Activated CD4-positive, alpha-beta T cell treated with anti-CD3 and anti-CD28 coated beads, Interleukin-2, amount 50 U/mL, for 48 hours (primary cell): ENCODE measurements around the gene STEEP1.
"Not testable (repeated sequence)": the region's sequence is repeated elsewhere in the genome, so short reads cannot be mapped to it uniquely, and the experiment has no call there.

ENCODE experiments used
- DNase-seq, 2 experiments: peaks; one replicate each; pipeline ENCODE4 v3.0.0-alpha.2; 2020

Gene STEEP1

DNA sequence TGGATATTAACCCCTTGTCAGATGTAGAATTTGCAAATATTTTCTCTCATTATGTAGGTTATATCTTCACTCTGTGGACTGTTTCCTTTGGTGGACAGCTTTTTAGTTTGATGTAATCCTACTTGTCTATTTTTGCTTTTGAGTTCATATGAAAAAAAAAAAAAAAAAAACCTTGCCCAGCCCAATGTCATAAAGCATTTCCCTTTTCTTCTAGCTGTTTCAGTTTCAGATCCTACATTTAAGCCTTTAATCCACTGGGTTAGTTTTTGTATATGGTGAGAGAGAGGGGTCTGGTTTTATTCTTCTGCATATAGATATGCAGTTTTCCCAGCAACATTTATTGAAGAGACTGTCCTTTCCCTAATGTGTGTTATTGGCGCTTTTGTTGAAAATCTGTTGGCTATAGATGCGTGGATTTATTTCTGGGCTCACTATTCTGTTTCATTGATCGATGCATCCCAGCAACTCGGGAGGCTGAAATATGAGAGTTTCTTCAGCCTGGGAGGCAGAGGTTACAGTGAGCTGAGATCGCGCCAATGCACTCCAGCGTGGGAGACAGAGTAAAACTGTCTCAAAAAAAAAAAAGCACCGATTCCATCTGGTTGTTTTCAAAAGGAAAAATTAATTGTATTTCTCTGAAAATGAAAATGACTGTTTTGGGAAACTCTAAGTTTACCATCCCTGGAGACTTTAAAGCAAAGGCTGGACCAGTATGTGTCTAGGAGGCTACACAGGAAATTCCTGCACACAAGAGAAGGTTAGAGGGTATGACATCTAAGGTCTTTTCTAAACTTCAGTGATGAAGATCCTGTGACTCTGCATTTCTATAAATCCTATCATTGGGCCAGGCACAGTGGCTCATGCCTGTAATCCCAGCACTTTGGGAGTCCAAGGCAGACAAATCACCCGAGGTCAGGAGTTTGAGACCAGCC is 35.6 kb downstream of the STEEP1 start:
- no peak for DNase-seq

DNA sequence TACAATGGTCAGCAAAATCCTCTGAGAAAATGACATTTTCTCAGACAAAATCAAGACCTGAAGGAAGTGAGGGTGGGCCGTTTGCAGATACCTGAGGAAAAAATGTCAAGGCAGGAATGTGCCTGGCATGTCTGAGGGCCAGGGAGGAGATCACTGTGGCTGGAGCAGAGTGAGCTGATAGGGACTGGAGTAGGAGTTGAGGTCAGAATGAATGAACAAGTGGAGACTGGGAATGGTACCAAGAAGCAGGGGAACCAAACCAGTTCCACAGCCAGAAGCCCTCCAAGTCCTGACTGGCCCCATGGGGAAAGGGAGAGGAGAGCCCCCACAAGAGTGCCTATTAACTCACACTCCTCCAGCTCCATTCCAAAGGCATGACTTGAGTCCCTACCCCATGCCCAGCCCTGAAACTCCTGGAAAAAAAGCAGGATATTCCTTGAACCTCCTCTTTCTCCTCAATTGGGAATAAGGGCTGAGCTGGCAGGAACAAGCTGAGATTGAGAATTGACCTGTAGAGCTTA is 41.5 kb downstream of the STEEP1 start:
- no peak for DNase-seq

DNA sequence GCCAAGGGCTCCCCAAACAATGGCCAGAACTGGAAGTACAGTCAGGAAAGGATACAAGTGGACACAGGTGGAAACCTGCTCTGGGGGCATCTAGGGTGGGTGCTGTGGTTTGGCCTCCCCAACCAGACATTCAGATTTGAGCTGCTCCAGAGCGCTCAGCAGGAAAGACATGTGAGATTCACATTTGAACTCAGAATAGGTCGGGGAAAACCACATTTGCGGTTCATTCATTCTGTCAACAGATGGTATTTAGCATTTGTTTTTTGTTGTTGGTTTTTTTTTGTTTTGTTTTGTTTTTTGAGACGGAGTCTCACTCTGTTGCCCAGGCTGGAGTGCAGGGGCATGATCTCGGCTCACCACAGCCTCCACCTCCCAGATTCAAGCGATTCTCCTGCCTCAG is 44.0 kb downstream of the STEEP1 start:
- DNase-seq, result no peak

DNA sequence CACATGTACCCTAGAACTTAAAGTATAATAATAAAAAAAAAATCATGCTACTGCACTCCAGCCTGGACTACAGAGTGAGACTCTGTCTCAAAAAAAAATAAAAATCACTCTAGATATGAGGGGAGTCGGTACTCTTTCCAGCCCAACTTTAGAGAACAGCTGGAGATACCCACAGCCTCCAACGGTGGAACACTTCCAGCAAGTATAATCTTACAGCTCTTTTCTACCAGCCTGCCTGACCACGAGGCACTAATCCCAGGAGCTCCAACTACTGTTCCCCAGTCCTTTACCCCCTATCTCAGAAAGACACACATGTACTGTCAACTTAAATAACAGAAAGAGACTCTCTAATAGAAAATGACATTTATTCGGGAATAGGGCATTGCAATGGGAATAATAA is 46.8 kb downstream of the STEEP1 start:
- no peak for DNase-seq

DNA sequence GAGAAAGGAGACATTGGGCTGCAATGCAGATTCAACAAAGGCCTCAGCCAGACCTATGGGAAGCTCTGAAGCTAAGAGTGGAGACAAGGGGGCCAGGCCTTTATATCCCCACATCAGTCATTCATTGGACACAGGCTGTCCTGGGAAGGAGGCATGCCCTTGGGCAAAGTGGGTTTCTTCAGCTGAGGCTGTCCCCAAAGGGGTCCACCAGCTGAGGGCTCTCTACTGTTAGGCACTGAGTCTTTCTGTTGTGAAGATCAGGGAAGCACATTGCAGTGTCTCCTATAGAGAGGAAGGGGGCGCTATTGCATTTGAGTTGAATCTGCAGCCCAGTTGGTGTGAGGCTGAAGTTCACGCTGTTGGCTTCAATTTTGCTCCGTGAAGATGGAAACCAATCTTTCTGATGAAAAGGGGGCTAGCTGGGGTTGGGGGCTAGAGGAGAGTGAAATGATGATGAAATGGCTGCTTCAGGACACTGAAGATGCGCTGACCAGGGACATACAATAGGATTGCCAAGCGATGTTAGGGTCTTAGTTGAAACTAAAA is 49.0 kb downstream of the STEEP1 start:
- DNase-seq, result peak; percentile 13 to 14

DNA sequence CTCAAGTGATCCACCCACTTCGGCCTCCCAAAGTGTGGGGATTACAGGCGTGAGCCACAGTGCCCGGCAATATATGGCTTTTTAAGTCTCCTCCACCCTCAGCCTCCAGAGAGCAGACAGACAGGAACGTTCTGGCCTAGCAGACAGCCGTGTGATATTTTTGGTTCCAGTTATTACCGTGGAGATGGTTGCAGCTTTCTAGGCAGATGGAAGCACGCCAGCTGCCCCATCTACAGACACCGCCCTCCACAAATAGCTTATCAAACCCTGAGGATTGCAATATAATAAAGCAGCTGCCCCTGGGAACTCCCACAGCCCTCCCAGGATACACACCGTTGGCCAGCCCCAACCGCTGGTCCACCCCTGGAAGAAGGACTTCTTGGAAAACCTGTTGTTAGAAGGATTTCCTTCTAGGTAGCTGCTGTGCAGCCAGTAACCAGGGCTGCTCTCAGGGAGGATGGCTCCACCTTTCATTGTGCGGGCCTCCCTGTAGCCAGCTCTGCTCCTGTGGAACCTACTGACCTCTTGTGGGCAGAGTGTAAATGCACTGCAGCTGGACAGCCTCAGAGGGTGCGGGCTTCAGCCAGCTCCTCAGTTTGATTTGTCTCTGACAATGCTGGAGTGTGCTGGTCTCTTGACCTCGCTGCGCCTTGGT is 52.9 kb downstream of the STEEP1 start:
- peak in 1 of 2 experiments; percentile 9 for DNase-seq

DNA sequence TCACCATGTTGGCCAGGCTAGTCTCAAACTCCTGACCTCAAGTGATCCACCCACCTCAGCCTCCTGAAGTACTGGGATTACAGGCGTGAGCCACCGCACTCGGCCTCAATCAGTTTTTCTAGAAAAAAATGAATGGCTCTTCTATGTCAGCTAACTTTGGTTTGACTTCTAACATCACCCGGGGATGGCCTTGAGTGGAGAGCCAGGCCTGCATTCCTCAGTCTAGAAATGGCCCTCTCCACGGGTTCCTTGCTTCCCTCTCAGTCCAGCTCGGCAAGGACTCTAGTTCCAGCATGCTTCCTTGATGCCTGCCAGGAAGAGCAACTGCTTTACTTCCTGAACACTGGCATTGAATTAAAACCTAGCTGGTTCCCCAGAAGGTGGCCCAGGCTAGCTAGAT is 58.0 kb downstream of the STEEP1 start:
- DNase-seq, result no peak

DNA sequence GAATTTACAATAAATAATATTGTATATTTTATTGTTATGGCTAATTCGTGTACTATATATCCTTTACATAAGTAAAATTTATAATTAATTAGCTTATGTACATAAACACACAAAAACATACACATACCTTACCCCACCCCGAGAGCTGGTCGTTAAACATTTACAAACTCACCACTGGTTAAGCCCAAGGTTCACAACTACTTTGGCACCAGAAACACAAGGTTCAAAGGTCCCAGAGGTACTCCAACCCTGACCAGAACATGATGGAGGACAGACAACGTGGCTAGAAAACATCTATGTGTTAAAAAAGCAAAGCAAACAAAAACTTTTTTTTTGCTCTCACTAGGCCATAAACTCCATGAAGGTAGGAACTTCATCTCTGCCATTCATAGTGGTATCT is 59.3 kb downstream of the STEEP1 start:
- no peak for DNase-seq

DNA sequence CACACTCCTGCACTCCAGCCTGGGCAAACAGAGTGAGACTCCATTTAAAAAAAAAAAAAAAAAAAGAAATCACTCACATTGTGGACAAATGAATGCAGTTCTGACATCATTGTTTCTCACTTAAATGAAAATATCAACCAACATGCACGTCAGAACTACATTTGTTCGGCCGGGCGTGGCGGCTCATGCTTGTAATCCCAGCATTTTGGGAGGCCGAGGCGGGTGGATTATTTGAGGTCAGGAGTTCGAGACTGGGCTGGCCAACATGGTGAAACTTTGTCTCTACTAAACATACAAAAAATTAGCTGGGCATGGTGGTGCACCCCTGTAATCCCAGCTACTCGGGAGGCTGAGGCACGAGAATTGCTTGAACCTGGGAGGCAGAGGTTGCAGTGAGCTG is 60.1 kb downstream of the STEEP1 start:
- DNase-seq, result not testable (repeated sequence)

DNA sequence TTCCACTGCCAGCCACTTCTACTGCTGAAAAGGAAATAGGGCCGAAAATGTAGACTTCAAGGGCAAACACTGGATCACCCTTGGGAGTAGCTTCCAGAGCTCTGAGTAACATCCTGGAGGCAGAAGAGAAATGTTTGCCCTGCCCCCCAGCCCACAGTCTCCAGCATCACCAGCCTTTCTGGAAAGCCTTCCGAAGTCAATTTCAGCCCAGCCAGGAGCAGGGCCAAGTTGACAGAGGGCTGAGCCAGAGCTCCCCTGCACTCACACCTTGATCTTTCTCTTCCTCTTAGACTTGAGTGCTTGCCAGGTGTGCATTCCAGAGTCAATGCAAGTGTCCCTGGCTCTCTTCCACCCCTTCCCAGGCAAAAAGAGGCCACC is 61.7 kb downstream of the STEEP1 start:
- no peak for DNase-seq

DNA sequence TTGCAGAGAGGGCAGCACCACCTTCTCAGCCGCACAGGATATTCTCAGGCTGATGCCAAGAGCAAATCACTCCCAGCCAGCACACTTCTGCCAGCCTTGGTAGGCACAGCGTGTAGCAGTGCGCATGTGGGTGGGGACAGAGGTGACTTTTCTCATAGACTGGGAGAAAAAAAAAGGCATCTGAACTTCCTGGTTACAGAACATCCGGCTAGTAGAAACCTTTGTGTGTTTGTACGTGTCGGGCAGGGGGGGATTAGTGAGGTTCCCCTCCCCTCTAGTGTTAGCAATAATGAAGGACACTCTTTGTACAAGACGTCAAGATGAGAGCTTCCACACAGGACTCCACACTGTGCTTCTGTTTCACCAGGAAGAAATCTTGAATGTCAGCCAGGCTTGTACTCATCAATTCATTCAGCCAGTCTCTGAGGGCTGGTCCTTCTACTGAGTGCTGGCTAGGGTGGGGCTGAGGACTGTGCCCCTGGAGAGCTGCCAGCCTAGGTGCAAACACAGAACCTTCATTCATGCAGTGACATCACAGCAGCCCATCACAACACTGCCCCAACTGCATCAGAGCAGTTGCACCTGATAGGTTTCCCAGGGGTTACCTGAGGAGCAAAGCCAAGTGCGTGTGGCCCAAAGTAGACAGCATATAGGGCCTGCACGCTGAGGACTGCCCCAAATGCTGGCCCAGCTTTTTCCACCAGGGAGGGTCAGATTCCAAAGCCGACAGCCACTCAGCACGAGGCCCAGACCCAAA is 62.3 kb downstream of the STEEP1 start:
- DNase-seq, result peak in 1 of 2 experiments; percentile 16

DNA sequence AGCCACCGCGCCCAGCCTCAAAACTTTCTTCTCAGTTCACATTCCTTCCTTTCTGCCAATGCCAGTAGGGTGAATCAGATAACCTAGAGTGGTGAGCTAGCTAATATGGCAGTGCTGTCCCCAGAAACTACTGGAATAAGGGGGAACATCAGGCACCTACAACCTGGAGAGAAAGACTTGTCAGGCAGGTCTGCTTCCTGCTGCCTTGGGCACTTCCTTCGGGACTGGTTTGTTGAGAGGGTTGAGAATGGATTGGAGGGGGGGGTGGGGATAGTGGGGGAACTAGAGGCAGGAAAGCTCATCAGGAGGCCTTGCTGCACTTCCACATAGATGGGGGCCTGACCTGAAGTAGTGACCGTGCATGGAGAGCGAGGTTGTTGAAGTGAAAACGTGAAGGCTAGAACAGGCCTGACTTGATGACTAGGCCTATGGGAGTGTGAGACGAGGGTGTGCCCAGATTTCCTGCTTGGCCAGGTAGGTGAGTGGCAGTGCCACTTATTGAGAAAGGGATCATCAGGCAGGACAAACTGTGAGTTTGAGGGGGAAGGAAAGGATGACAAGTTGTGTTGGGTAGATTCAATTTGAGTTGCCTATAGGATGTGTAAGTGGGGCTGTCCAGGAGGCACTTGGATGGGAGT is 63.6 kb downstream of the STEEP1 start:
- DNase-seq, result no peak

DNA sequence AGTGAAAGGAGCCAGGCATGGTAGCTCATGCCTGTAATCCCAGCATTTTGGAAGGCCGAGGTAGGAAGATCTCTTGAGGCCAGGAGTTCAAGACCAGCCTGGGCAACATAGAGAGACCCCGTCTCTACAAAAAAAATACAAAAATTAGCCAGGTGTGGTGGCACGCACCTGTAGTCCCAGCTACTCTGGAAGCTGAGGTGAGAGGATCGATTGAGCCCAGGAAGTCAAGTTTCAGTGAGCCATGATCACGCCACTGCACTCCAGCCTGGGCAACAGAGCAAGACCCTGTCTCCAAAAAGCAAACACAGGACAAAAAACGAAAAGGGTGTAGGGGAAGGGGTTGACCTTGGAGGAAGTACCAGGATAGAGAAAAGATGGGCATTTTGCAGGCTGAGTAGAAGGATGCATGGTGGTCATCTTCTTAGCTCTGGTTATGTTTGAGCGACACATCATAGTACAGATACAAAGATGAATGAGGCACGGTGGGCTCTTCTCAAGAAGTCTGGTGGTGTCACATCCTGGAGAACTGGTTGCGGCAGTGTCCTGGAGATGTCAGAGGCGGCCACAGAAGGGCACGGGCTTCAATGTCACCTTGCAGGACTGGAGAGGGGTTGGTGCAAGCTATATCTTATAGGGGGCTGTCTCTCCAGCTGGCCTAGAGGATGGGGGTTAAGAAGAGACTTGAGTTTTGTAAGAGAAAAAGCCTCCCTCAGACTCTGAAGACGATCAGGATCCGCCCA is 65.0 kb downstream of the STEEP1 start:
- no peak for DNase-seq

DNA sequence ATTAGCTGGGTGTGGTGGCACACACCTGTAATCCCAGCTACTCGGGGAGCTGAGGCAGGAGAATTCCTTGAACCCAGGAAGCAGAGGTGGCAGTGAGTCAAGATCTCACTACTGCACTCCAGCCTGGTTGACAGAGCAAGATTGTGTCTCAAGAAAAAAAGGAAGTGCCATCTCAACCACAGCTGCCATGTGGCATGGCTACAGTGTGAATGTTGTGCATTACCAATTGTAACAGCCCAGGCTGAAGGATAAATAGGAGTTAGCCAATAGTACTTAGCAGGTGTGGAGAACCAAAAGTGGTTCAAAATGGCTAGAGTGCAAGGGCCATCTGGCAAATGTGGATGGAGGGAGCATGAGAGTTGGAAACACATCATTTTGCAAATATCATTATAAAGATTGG is 68.0 kb downstream of the STEEP1 start:
- no peak for DNase-seq

DNA sequence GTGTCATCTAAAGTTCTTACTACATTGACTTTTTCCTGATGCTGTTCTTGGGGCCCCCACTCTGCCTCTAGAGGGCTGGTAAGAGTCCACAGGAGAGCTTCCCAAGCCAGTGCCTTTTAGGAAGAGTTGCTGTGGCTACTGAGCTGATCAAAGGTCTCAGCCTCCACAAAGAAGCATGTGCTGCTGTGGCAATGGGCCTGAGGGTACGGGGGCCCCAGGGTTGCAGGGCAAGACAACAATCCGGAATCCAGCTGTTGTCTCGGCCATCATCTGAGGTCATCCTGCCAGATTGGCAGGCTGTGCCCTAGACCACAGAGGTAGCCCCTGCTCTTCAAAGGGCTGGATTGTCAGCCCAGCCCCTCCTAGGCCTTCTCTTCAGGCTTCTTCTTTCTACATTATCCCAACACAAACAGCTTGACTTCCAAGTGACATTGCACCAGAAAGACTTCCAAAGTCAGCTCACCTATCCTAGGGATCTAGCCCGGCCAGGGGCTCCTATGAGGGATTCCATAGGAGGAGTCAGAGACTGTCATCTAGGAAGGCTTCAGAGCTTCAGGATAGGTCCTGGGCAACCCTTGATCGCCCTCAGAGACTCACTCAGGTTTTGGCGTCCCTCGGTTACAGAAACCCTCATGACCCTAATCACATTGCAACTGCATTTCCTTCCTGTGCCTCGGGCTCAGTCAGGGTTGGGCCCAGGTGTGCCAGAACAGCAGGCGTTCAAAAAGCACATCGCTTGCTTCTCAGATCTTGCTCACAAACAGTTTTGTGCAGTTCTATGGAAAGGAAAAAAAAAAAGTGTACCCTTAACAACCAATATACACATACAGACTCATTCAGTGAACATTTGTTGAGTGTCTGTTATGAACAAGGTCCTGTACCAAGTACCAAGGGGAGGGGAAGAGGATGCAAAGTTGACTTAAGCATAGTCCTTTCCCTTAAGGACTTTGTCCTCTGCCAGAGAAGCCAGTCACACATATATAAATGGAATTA is 69.2 kb downstream of the STEEP1 start:
- DNase-seq, result no peak

DNA sequence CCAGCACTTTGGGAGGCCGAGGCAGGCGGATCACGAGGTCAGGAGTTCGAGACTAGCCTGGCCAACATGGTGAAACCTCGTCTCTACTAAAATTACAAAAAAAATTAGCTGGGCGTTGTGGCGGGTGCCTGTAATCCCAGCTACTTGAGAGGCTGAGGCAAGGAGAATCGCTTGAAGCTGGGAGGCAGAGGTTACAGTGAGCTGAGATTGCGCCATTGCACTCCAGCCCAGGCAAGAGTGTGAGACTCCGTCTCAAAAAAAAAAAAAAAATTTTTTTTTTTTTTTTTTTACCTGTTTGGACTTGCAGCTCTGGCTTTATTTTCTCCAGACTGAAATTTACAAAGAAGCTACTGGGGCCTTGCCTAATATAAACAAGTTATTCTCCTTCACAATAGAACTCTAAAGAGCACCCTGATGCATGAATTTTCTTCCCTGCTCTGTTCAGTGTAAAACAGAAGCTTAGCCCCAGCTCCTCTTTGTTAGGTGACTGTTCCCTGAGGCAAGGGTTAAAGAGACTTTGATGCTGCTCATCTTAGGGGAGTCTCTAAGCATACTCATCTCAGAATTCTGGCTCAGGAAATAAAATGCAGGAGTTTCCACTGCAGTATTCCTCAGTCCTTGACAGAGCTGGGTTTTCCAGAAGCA is 71.2 kb downstream of the STEEP1 start:
- not testable (repeated sequence) for DNase-seq

DNA sequence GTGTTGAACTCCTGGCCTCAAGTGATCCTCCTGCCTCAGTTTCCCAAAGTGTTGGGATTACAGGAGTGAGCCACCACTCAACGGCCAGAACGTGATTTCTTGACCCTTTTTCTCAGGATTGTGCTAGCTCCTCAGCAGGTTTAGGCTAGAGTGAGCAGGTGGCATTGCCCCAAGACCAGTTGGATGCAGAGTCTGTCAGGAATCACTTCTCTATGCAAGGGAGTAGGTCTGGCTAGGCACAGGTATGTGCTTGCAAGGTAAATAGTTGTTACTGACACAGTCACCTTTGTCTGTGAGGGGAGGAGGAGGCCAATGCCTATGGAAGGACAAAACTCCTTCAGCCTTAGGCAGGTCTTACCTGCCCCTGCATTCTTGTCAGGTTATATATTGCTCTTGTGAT is 72.7 kb downstream of the STEEP1 start:
- no peak for DNase-seq

DNA sequence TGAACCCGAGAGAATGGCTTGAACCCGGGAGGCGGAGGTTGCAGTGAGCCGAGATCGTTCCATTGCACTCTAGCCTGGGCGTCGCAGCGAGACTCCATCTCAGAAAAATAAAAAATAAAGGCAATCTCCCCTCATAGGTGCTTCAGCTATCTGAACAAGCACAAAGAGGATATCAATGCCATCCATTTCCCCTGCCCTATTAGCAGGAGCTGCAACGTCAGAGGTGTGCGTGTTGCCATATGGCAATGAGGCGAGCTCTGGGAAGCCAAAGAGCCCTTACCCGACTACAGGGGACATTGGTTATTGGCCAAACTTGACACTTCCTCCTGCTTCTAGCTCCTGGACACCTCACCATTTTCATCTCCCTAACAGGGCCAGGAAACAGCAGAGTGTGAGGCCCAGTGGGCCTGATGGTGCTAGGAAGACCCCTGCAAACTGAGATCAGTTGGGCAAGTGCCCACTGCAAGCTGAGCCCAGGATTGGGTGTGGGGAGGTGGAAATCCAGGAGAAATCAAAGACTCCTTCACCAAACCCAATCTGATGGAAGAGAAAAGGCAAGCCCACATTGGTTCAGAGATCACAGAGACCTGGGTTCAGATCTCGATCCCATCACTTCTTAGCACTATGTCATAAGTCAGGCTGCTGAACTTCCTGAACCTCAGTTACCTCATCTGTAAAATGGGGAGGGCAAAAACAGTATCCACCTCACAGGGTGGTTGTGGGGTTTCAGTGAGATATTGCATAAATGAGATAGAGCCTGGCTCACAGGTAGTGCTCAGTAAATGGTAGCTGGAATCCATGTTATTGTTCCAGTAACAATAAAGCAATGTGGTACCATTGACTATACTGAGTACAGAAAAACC is 75.8 kb downstream of the STEEP1 start:
- no peak for DNase-seq

DNA sequence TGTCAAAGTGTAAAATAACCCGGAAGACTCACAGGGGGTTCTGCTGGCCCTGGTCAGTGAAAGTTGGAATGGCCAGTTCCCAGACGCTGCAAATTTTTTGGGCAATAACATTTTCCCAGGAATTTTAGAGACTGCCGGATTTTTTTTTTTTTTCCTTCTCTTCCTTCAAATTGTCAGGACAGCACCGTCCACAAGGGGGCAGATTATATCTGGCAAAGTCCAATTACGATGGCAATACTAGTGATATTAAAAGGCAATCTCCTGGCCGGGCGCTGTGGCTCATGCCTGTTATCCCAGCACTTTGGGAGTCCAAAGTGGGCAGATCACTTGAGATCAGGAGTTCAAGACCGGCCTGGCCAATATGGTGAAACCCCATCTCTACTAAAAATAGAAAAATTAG is 76.5 kb downstream of the STEEP1 start:
- peak in 1 of 2 experiments; percentile 44 for DNase-seq
